ENCODE measurements around the gene FAM81A.

The FAM81A gene

GRCh38 chr15:59439576-59439975 lies 1.6 kb downstream of the FAM81A start:
- no peak for FAIRE-seq
- TF ChIP-seq TAF1 (IDR thresholded peaks at IDR 0.05; ENCODE audit: low read depth, low read length) (no peak), POU2F2 (IDR thresholded peaks at IDR 0.05; ENCODE audit: low read depth, low read length) (no peak), SPI1 (IDR thresholded peaks at IDR 0.05; ENCODE audit: low read depth, low read length) (no peak), PAX5 (IDR thresholded peaks at IDR 0.05; ENCODE audit: insufficient read depth, low read length, severe bottlenecking) (no peak), POLR2A (IDR thresholded peaks at IDR 0.05; ENCODE audit: low read depth, low read length) (no peak), POLR2AphosphoS5 (IDR thresholded peaks at IDR 0.05; ENCODE audit: low read depth, low read length) (no peak)
- no peak for DNase-seq (ENCODE audit: insufficient read length, low spot score)

GRCh38 chr15:59443341-59444072 lies 5.5 kb downstream of the FAM81A start:
- peak; percentile 91 for FAIRE-seq
- TF ChIP-seq POLR2AphosphoS5 (IDR thresholded peaks at IDR 0.05; ENCODE audit: low read depth, low read length) (no peak), PAX5 (IDR thresholded peaks at IDR 0.05; ENCODE audit: insufficient read depth, low read length, severe bottlenecking) (no peak), POU2F2 (IDR thresholded peaks at IDR 0.05; ENCODE audit: low read depth, low read length) (no peak), TAF1 (IDR thresholded peaks at IDR 0.05; ENCODE audit: low read depth, low read length) (no peak), SPI1 (IDR thresholded peaks at IDR 0.05; ENCODE audit: low read depth, low read length) (peak; percentile 59), POLR2A (IDR thresholded peaks at IDR 0.05; ENCODE audit: low read depth, low read length) (no peak)
- DNase-seq (ENCODE audit: insufficient read length, low spot score), result no peak

GRCh38 chr15:59444081-59444835 lies 6.3 kb downstream of the FAM81A start:
- TF ChIP-seq POLR2AphosphoS5 (IDR thresholded peaks at IDR 0.05; ENCODE audit: low read depth, low read length), result no peak
- DNase-seq (ENCODE audit: insufficient read length, low spot score), result no peak
- no peak for FAIRE-seq

- TF ChIP-seq TAF1 (IDR thresholded peaks at IDR 0.05; ENCODE audit: low read depth, low read length) (no peak), POLR2A (IDR thresholded peaks at IDR 0.05; ENCODE audit: low read depth, low read length) (no peak), PAX5 (IDR thresholded peaks at IDR 0.05; ENCODE audit: insufficient read depth, low read length, severe bottlenecking) (no peak), POLR2AphosphoS5 (IDR thresholded peaks at IDR 0.05; ENCODE audit: low read depth, low read length) (no peak), POU2F2 (IDR thresholded peaks at IDR 0.05; ENCODE audit: low read depth, low read length) (no peak), SPI1 (IDR thresholded peaks at IDR 0.05; ENCODE audit: low read depth, low read length) (no peak)
- FAIRE-seq, result no peak
- no peak for DNase-seq (ENCODE audit: insufficient read length, low spot score)
Observed at GRCh38 chr15:59444980-59445545, 7.1 kb downstream of the FAM81A start.

GRCh38 chr15:59446232-59446957 lies 8.4 kb downstream of the FAM81A start:
- no peak for TF ChIP-seq POU2F2 (IDR thresholded peaks at IDR 0.05; ENCODE audit: low read depth, low read length)
- TF ChIP-seq POLR2A (IDR thresholded peaks at IDR 0.05; ENCODE audit: low read depth, low read length), result no peak
- no peak for TF ChIP-seq PAX5 (IDR thresholded peaks at IDR 0.05; ENCODE audit: insufficient read depth, low read length, severe bottlenecking)
- no peak for TF ChIP-seq SPI1 (IDR thresholded peaks at IDR 0.05; ENCODE audit: low read depth, low read length)
- no peak for DNase-seq (ENCODE audit: insufficient read length, low spot score)
- FAIRE-seq, result peak; percentile 77

- peak; percentile 73 for FAIRE-seq
- no peak for TF ChIP-seq POLR2AphosphoS5 (IDR thresholded peaks at IDR 0.05; ENCODE audit: low read depth, low read length)
- TF ChIP-seq SPI1 (IDR thresholded peaks at IDR 0.05; ENCODE audit: low read depth, low read length), result peak; percentile 80
- TF ChIP-seq PAX5 (IDR thresholded peaks at IDR 0.05; ENCODE audit: insufficient read depth, low read length, severe bottlenecking), result no peak
- TF ChIP-seq POLR2A (IDR thresholded peaks at IDR 0.05; ENCODE audit: low read depth, low read length), result no peak
- no peak for TF ChIP-seq POU2F2 (IDR thresholded peaks at IDR 0.05; ENCODE audit: low read depth, low read length)
- TF ChIP-seq TAF1 (IDR thresholded peaks at IDR 0.05; ENCODE audit: low read depth, low read length), result no peak
- DNase-seq (ENCODE audit: insufficient read length, low spot score), result no peak
Observed at GRCh38 chr15:59447367-59447766, 9.4 kb downstream of the FAM81A start.

- TF ChIP-seq TAF1 (IDR thresholded peaks at IDR 0.05; ENCODE audit: low read depth, low read length), result no peak
- no peak for TF ChIP-seq SPI1 (IDR thresholded peaks at IDR 0.05; ENCODE audit: low read depth, low read length)
- no peak for TF ChIP-seq POLR2AphosphoS5 (IDR thresholded peaks at IDR 0.05; ENCODE audit: low read depth, low read length)
- no peak for TF ChIP-seq PAX5 (IDR thresholded peaks at IDR 0.05; ENCODE audit: insufficient read depth, low read length, severe bottlenecking)
- no peak for TF ChIP-seq POU2F2 (IDR thresholded peaks at IDR 0.05; ENCODE audit: low read depth, low read length)
- no peak for TF ChIP-seq POLR2A (IDR thresholded peaks at IDR 0.05; ENCODE audit: low read depth, low read length)
- DNase-seq (ENCODE audit: insufficient read length, low spot score) (no peak), FAIRE-seq (peak; percentile 52)
Observed at GRCh38 chr15:59448871-59449270, 10.9 kb downstream of the FAM81A start.

- FAIRE-seq, result peak; percentile 33
- no peak for DNase-seq (ENCODE audit: insufficient read length, low spot score)
- no peak for TF ChIP-seq POU2F2 (IDR thresholded peaks at IDR 0.05; ENCODE audit: low read depth, low read length)
- no peak for TF ChIP-seq POLR2AphosphoS5 (IDR thresholded peaks at IDR 0.05; ENCODE audit: low read depth, low read length)
- no peak for TF ChIP-seq POLR2A (IDR thresholded peaks at IDR 0.05; ENCODE audit: low read depth, low read length)
- TF ChIP-seq TAF1 (IDR thresholded peaks at IDR 0.05; ENCODE audit: low read depth, low read length), result no peak
- no peak for TF ChIP-seq PAX5 (IDR thresholded peaks at IDR 0.05; ENCODE audit: insufficient read depth, low read length, severe bottlenecking)
- no peak for TF ChIP-seq SPI1 (IDR thresholded peaks at IDR 0.05; ENCODE audit: low read depth, low read length)
Observed at GRCh38 chr15:59453474-59454215, 15.7 kb downstream of the FAM81A start.

Data from GM12891 (cell line).